NCI-H524 (cell line): ENCODE results near the gene DCXR.

ENCODE experiments used
- DNase-seq, 2 experiments: peaks; one replicate each; lab custom pipeline; 2025; lab: John Stamatoyannopoulos, UW

DCXR gene

DNA sequence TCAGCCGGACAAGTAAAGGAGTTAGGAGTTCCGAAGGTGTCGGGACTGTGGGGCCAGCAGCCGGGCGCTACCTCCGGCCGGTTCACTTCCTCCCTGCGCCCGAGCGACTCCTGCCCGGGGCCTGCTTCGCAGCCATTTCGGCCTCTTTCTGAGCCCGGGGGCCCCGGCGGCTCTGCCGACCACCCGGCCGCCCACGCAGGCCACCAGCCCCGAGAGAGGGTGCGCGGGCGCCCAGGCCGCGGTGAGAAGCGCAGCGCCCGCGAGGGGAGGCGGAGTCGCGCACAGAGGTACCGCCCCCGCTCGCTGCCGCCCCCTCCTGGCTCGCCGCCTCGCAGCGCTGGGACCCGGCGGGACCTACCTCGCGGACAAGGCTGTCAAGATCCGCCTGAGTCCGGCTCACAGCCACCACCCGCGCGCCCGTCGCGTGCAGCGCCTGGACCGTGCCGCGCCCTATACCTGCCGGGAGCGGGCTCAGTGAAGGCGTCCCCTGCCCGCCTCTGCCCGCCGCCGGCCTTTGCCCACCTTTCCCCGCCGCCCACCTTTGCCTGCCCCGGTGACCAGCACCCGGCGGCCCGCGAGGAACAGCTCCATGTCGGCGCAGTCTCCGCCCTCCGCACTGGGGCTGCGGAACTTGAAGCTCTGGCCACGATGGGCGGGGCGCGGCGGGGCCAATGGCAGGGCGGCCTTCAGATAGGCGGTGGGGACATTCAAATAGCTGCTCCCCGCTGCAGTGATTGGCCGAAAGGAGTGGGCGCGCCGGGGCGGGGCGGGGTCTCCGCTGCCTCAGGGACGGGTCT lies at the start of gene DCXR:
Gene DCXR (minus strand): TSS at position 606 of the 797 bp plus-strand sequence. CDS start 15 bp downstream, at position 591.
- peak; percentile 99 to 100 for DNase-seq

DNA sequence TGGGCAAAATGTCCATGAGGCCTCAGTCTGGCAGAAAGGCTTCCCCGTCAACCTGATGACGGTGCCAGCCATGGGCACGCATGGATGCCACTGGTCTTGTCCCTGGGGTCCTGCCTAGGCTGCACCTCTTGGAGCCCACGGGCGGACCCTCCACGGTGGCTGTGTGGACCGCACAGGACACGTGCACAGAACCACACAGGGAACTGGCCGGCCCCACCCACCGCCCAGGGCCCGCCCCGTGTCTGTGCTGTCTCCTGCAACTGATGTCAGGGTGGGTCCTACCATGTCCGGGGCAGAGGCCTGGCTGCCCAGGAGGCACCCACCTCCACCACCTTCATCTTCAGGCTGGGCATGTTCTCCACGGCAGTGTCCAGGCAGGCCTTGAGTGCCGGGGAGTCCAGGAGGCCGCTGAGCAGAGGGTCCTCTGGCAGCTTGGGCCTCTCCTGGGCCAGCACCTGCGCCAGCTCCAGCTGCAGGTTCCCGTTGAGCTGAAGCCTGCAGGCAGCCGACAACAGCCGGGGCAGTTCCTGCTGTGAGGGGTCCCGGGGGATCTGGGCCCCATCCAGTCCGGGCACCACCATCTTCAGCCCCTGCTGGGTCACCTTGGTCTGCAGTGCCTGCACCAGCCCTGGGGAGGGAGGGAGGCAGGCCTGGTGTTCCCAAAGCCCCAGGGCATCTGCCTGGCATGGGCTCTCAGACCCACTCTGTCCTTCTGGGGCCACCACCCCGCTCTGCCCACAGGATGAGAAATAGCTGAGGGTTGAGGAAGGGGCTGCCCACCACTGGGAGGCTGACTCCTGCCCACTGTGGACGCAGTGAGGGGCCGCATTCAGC lies 48.7 kb upstream of the DCXR start:
- no peak for DNase-seq

DNA sequence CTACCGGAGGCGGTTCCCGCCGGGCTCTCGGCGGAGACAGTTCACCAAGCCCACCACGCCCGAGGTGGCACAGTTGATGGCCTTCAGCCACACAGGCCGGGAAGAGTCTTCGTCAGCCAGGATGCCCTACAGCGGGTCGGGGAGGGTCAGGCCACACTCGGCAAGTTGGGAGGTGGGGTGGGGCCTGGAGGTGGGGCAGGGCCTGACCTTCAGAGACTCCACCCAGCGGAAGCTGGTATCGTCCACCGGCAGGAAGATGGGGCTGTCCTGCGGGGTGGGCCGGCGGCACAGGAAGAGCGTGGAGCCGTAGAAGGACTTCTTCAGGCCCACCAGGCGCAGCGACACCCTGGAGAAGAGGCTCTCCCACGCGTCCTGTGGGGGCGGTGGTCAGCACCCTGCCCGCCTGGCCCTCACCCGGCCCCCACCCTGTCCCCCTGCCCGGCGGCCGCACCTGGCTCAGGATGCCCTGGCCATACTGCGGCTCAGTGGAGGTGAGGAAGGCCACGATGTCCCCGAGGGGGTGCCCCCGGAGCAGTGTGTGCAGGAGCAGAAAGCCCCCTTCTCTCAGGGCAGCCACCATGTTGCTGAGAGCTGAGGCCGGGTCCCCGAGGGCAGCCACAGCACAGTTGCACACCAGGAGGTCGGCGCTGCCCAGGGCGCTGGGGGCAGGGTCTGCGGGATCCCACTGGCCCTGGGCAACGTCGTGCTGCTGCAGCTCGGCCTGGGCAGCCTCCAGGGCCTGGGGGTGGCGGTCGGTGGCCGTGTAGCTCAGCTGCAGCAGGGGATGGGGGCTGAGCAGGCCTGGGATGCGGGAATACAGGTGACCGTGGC lies 47.7 kb upstream of the DCXR start:
- DNase-seq, result no peak

DNA sequence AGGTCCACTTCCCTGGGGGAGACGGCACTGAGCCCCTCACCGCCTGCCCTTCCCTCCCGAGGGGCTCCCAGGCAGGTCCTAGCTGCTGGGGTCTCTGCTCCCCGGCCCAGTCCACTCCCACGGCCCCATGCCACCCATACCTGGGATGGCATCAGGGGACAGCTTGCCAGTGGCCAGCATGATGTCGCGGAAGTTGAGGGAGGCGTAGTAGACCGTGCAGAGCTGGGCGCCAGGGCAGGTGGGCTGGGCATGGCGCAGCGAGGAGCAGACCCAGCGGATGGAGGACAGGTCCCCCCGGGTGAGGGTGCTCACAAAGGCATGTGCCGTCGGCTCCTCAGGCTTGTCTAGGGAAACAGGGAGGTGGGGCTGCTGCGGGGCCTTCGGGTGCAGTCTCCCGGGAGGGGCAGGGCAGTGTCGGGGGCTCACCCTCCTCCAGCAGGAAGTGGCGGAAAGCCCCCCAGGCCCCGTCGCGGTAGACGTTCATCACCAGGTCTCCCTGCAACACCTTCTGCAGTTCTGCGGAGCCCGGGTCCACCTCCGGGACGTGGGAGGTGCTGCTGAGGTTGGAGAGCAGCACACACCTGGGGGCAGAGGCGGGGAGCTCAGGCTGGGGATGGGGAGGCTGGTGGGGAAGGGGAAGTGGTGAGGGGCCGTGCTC lies 47.0 kb upstream of the DCXR start:
- no peak for DNase-seq

DNA sequence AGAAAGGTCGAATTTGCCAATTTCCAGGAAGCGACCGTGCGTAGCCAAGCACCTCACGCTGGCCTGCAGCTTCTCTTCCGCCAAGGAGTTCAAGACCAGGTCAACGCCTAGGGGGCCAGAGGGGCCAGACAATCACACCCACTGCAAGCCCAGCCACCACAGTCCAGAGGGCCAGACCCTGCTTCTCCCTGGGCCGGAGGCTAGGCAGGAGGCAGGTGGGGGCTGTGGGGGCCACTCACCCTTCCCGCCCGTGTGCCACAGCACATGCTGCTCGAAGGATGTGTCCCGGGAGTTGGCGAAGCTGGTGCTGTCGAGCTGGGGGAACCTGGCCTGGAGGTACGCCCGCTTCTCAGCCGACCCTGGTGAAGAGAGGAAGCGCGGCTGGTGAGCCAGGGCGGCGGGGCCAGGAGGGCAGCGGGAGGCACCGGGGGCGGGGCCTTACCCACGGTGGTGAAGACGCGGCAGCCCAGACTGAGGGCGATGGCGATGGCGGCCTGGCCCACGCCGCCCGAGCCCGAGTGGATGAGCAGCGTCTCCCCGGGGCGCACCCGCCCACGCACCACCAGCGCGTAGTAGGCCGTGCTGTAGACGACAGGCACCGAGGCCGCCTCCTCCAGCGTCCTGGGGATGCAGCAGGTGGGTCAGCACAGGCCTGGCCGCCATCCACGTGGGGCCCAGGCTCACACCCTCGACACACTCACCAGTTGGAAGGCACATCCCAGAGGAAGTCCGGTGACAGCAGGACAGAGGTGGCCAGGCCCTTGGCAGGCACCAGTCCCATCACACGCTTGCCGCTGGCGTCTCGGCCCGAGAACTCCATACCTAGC lies 46.2 kb upstream of the DCXR start:
- no peak for DNase-seq

DNA sequence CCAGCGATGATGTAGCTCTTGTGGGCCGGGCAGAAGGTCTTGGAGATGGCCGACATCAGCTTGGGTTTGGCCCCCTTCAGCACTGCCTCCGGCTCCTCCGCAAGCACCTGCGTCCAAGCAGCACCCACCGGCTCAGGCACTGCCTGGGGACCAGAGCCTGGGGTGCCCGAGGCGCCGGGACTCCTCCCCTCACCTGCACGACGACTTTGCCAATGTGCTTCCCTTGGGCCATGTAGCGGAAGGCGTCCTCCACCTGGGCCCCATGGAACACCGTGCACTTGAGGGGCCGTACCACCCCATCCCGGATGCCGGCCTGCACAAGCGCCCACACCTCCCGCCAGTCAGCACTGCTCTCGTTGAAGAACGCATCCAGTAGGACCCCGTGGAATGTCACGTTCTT lies 45.5 kb upstream of the DCXR start:
- DNase-seq, result no peak

DNA sequence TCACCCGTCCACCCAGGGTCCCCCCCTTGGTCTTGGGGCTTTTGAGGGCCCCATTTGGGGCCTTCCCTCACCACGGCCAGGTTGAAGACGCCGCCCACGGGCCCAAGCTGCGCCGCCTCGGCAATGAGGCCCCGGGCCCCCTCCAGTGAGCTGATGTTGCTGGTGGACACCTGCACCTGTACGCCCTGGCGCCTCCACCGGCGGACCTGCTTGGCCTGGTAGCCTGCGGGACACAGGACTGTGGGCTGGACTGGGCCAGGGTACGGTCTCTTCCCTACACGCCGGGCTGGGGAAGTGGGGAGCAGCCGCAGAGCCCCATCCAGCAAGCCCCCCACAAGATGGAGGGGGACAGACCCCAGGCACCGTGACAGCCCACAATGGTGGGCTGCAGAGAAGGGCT lies 45.0 kb upstream of the DCXR start:
- DNase-seq, result no peak

DNA sequence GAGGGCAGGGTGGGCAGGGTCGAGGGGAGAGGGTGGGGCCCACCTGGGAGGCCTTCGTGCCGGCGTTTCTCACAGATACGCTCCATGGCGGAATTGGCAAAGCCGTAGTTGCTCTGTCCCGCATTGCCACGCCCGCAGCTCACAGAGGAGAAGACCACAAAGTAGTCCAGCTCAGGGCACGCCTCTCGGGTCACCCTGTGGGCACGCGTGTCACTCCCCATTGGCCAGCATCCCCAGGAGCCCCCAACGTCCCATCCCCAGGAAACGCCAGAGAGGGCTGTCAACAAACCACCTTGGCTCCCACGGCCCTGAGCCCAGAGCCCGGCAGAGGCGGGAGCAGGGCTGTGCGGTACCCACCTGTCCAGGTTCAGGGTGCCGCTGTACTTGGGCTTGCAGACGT lies 44.5 kb upstream of the DCXR start:
- no peak for DNase-seq

DNA sequence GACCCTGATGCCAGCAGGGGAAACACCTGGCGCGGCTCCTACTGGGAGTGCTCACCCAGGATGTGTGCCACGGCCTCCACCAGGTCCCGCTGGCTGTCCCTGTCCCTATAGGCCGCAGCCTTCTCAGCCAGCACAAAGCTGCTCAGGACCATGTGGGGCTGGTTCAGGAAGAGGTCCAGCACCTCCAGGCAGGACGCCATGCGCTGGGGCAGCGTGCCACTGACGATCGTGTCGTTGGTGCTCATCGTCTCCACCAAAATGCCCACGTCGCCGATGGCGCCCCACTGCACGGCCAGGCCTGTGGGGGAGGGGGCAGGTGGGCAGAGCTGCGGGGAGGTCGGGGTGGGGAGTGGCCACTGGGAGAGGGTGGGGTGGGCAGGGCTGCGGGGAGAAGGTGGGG lies 44.0 kb upstream of the DCXR start:
- DNase-seq, result no peak

DNA sequence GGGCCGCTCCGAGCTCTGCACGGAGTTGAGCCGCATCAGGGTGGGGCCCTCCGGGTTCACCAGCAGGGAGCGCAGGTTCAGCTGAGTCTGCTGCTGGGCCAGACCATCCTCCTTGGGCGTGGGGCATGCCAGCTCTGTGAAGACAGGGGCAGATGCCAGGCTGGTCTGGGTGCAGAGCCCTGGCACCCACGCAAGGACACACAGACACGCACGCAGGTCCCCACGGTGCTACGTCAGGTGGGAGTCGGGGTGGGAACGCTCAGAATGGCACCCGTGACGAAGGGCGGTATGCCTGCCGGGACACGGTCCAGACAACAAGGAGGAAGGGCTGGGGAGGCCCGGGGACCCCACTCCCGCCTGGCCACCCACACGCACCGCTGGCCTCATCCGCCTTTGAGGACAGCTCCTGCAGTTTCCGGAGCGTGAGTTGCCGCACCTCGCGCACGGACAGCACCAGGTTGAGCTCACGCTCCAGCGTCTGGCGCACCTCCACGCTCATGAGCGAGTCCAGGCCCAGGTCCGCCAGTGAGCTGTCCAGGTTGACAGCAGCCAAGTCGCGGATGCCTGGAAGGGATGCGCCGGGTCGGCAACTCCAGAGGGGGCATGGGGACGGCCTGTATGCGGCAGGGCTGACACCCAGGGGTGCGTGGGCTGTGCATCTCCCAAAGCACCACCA lies 43.4 kb upstream of the DCXR start:
- DNase-seq, result no peak

DNA sequence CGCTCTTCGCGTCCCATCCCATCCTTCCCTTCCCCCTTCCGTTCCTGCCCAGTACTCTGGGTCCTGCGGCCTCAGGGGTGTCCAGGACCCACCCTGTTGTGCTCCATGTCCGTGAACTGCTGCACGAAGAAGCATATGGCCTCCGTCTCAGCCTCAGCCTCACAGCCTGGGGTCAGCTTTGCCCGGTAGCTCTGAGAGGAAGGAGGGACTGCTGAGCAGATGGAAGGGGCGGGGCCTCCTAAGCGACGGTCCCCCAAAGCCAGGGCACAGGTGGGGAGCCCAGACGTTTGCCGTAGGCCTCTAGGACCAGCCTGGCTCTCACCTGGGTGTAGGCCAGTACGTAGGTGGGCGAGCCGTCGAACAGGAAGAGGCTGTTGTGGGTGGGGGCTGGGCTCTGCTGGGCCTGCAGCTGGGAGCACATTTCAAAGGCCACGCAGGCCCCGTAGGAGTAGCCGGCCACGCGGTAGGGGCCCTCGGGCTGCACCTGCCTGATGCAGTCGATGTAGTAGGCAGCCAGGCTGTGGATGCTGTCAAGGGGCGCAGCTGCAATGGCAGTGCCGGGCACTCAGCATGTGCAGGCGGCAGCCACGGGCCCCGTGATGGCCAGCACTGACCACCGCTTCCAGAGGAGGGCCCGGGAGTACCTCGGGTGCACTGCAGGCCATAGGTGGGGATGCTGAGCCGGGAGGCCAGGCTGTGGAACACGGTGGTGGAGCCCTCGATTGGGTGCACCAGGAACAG lies 42.7 kb upstream of the DCXR start:
- DNase-seq, result peak in 1 of 2 experiments; percentile 43

DNA sequence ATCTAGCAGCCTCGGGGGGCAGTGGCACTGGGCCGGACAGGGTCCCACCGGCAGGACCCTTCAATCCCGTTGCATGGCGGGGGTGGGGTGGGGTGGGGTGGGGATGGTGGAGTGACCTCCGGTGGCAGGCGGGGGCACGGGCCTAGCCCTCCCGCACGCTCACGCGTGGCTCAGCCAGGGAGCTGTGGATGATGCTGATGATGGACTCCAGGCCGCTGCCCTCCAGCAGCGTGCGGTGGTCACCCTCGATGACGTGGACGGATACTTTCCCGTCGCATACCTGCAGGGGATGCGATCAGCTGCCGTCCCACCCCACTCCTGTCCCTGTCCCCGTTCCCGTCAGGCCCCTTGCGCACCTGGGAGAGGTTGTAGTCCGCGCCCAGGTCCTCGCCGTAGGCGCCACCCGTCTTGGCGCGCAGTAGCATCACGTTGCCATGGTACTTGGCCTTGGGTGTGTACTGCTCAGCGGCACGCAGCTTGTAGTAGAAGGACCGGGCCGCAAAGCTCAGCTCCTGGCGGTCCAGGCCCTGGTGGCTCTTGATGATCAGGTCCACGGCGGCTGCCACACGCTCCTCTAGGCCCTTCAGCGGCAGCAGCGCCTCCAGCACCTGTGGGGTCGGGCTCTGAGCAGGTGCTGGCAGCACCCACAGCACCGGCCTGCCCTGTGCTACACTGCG lies 41.6 kb upstream of the DCXR start:
- DNase-seq, result no peak

DNA sequence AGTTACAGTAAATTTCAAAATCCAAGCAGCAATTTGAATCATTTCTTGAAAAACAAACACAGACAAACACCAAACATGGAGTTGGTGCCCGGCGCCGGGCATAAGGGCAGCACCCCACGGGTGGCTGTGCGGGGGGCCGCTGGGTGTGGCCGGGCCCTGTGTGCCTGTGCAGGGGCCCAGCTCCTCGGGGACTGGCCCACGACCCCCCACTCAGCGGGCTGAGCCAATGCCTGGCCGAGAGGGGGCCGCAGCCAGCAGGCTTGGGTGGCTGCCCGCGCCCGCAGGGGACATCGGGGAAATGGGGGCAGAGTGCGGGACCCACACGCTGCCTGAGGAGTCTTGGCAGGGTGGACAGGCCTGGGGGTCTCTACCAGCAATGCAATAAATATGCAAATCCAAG lies 40.9 kb upstream of the DCXR start:
- DNase-seq, result no peak

DNA sequence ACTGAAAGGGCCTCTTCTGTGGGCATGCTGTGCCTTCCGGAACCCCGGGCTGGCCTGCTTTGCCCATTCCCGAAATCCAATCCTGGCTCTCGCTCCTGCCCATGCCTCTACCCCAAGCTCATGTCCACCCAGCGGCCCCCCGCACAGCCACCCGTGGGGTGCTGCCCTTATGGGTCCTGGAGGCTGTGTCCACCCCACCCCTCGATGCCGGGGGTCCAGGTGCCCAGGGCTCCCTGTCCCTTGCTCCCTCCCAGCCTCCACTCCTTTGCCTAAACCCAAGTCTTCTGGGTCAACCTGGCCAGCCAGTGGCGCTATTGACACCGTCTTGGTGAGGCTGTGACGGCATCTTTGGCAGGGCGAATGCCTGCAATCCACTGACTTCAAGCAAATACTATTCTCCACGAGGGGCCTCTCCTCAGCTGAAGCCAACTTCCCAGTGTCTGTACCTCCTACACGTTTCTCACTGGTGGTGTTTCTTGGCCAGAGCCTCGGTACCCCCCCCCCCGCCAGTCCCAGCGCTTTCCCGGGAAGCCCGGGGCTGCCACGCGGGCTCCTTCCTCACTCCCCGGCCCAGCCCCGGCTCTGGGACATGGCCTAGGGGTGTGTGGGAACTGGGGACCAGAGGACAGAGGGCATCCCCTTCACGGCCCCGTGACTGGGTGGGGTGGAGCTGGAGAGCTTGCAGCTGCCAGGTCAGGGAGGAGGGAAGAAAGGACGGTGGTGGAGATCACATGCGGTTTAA lies 40.3 kb upstream of the DCXR start:
- DNase-seq, result no peak

DNA sequence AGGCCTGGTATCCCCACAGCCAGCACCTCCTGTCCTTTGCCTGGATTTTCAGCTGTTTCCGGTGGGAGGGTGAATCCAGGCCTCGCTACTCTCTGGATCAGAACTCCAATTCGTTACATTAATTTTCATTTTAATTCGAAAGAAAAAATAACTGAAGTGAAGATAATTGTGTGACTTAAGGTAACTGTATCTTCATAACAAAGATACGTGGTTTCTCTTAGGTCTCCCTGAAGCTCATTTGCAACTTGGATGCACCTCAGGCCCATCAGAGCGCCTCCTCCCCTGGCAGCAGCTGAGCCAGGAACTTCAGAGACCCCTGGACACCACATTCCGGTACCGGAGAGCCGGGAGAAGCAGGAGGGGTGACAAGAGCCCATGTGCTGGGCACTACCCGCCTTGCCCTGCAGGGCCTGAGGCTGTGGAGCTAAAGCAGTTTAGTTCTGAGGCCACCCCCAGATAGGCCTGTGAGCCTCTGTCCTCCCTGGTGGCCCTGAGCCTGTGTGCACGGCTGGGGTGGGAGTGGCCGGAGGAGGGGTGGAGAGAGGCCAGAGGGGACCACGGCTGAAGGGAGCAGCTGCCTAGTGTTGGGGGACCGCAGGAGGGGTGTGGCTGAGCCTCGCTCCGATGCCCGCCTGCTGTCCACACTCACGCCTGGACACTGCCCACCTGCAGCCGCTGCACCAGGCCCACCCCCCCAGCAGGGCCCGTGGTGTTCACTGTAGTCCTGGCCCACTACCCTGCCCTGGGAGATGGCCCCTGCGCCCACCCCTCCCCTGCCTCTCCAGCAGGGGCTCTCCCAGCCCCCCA lies 39.5 kb upstream of the DCXR start:
- no peak for DNase-seq

DNA sequence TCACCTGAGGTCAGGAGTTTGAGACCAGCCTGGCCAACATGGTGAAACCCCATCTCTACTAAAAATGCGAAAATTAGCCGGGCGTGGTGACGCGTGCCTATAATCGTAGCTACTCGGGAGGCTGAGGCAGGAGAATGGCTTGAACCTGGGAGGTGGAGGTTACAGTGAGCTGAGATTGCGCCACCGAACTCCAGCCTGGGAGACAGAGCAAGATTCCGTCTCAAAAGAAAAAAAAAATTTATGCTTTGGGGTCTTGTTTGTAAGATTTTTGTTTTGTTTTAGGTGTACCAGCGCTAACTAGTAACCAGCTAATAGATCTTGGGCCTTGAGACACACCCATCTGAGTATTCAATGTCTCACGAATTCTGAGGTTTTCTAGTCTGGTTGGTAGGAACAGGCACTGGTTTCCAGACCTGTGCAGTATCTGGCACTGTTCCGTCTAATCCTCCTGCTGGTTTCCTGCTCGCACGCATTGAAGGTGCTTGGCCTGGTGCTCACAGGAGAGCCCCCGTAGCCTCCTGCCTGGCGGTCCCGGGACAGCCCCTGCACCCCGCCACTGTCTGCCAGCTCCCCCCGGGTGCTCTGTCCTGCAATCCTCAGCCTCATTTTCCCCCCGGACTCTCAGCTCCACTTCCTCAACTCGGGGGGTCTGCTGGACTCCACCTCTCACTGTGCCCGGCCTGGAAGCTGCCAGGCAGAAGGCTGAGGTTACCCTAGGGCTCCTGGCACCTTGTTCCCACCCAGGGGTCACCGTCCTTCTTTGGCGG lies 38.7 kb upstream of the DCXR start:
- no peak for DNase-seq

DNA sequence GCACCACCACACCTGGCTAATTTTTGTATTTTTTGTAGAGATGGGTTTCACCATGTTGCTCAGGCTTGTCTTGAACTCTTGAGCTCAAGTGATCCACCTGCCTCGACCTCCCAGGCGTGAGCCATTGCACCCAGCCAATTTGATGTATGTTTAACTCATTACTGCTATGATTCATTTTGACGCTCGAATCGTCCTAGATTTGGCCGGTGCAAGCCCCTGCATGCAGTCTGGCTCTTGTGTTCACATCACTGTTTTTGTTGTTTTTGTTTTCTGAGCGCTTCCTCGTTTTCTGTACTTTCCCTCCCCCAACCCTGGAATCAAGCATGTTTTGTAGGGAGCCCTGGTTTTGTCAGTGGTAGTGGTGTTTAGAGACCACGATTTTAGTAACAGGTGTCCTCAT lies 35.9 kb upstream of the DCXR start:
- no peak for DNase-seq
